ENCODE results near the gene ZNF428.

GRCh38 chr19:43643326-43643725, 23.9 kb upstream of the ZNF428 start:
- TF ChIP-seq POLR2A (IDR thresholded peaks at IDR 0.05; ENCODE audit: low read depth, low read length) (no peak), POLR2AphosphoS5 (IDR thresholded peaks at IDR 0.05; ENCODE audit: low read depth, low read length) (no peak), TAF1 (IDR thresholded peaks at IDR 0.05; ENCODE audit: low read depth, low read length) (no peak)

All from GM12891 (cell line).